AG04450 (cell line): ENCODE data around the gene ABCG2. TPM values are rescaled to one million over a fixed set of nuclear protein-coding genes. Genes with fewer than 3 reads are reported as not detected.

Experiments
- CTCF ChIA-PET: fragments of 300-600, 350-600 bp; formaldehyde crosslinking; extraction: SDS; loops from one replicate; lab custom pipeline; 2022; ENCODE audit warnings: antibody characterized with exemption, inconsistent platforms; lab: Charles Lee
- POLR2A ChIA-PET: fragments of 350-600 bp; formaldehyde crosslinking; extraction: SDS; loops from one replicate; lab custom pipeline; 2021; ENCODE audit warnings: antibody characterized with exemption, inconsistent platforms; lab: Yijun Ruan, JAX
- DNase-seq: peaks from one replicate; pipeline ENCODE4 v3.0.0-alpha.2; 2011; ENCODE audit warnings: low read depth, low spot score
- H3K27ac ChIP-seq: one replicate; pipeline ENCODE4 v1.5.1; 2012; ENCODE audit warnings: low read depth, low read length, control low read depth
- H3K27me3 ChIP-seq: one replicate; pipeline ENCODE4 v1.6.0; 2012; ENCODE audit warnings: low read length; ENCODE audit not compliant: control insufficient read depth, insufficient read depth
- H3K4me3 ChIP-seq: 2 replicates; pipeline ENCODE4 v1.5.1; 2011; ENCODE audit warnings: mild to moderate bottlenecking, low read depth, low read length, control low read depth
- H3K9me3 ChIP-seq: 2 replicates; pipeline ENCODE4 v1.5.1; 2012; ENCODE audit warnings: low read length; ENCODE audit not compliant: control insufficient read depth, insufficient read depth
- CTCF ChIP-seq: IDR thresholded peaks from 2 replicates; pipeline ENCODE4 v1.5.1; 2011; ENCODE audit warnings: low read depth, low read length, control low read depth, inconsistent platforms
- polyA plus RNA-seq: library from polyadenylated mRNA; depleted of rRNA; stranded (reverse); fragments of >200 nt; gene quantifications from 2 replicates; pipeline ENCODE4 v1.2.3, GENCODE V29; 2011; rRNA removed
- small RNA-seq: library from RNA; depleted of rRNA; stranded (forward); fragments of <200 nt; gene quantifications from one replicate; pipeline ENCODE3, GENCODE V24; 2012; ENCODE audit warnings: low read depth; ENCODE audit not compliant: insufficient read length

The ABCG2 gene
- polyA plus RNA-seq, 1 experiment = 1.2 TPM

- no peak overlapping the region for H3K4me3 ChIP-seq
- POLR2A ChIA-PET = no interaction called here
- H3K27me3 ChIP-seq = no peaks in the 10 kb centered on the region
- TF ChIP-seq CTCF = no peak
- H3K9me3 ChIP-seq = no peaks in the 10 kb centered on the region
- CTCF ChIA-PET = interaction anchor here (0.9 to 1.2 kb wide), 2 partner anchors 11 to 168 kb away, joined by 3 to 5 read pairs; no protein-coding TSS in a partner anchor
- no peak for DNase-seq
- no peak overlapping the region for H3K27ac ChIP-seq
These were observed 114.7 kb downstream of the ABCG2 start for GRCh38 chr4:88043586-88044340.

- CTCF ChIA-PET = interaction anchor here (0.9 to 1.5 kb wide), 3 partner anchors 10 to 472 kb away, joined by 3 to 5 read pairs (median 3); no protein-coding TSS in a partner anchor
- DNase-seq = no peak
- H3K4me3 ChIP-seq = no peak overlapping the region
- POLR2A ChIA-PET = no interaction called here
- no peaks in the 10 kb centered on the region for H3K27me3 ChIP-seq
- H3K27ac ChIP-seq = no peak overlapping the region
- H3K9me3 ChIP-seq = no peaks in the 10 kb centered on the region
- TF ChIP-seq CTCF = no peak
These were observed 115.4 kb downstream of the ABCG2 start for GRCh38 chr4:88043001-88043400.

GRCh38 chr4:88041626-88042025, 116.8 kb downstream of the ABCG2 start:
- no peak for DNase-seq
- Histone ChIP-seq H3K27me3 (no peaks in the 10 kb centered on the region), H3K27ac (no peak overlapping the region), H3K4me3 (no peak overlapping the region), H3K9me3 (no peaks in the 10 kb centered on the region)
- ChIA-PET POLR2A (no interaction called here), CTCF (interaction anchor here (1.0 to 6.1 kb wide), 2 partner anchors 8 to 170 kb away, joined by 5 to 39 read pairs; no protein-coding TSS in a partner anchor)
- no peak for TF ChIP-seq CTCF

GRCh38 chr4:88040707-88041106, 117.7 kb downstream of the ABCG2 start:
- POLR2A ChIA-PET = no interaction called here
- no peak for TF ChIP-seq CTCF
- Histone ChIP-seq H3K27ac (no peak overlapping the region), H3K4me3 (no peak overlapping the region), H3K9me3 (no peaks in the 10 kb centered on the region), H3K27me3 (no peaks in the 10 kb centered on the region)
- CTCF ChIA-PET = interaction anchor here (6.1 kb wide), 1 partner anchor 171 kb away, joined by 39 read pairs; no protein-coding TSS in a partner anchor
- no peak for DNase-seq

Small RNAs within 50 kb of the gene (small RNA-seq; reads per million reads assigned to genes)
- not detected for gene RNU6-818P
- not detected for gene RNU6ATAC31P

Other genes starting within 250 kb of the ABCG2 start
- gene SPP1, start 182.9 kb downstream of the ABCG2 start, polyA plus RNA-seq = 0.29 and 0.69 TPM in 2 replicates
- gene PKD2, start 151.0 kb downstream of the ABCG2 start, polyA plus RNA-seq = 46.3 and 65.1 TPM in 2 replicates
- 7.8 and 9.6 TPM in 2 replicates for gene PPM1K, start 125.9 kb upstream of the ABCG2 start, polyA plus RNA-seq
- 1.5 and 1.8 TPM in 2 replicates for gene HERC6, start 220.2 kb upstream of the ABCG2 start, polyA plus RNA-seq